ENCODE results near the gene ACTRT2.

ACTRT2 gene

GRCh38 chr1:2986549-2987305 is 34.5 kb upstream of the ACTRT2 start:
- Histone ChIP-seq H3K27ac (ENCODE audit: poor library complexity, severe bottlenecking) (no peak overlapping the region), H3K4me3 (ENCODE audit: severe bottlenecking) (no peak overlapping the region), H3K9me3 (ENCODE audit: severe bottlenecking) (no peaks in the 10 kb centered on the region), H3K27me3 (ENCODE audit: insufficient read depth, poor library complexity, severe bottlenecking) (no peaks in the 10 kb centered on the region), H3K4me1 (ENCODE audit: insufficient read depth, poor library complexity, severe bottlenecking) (no peaks in the 10 kb centered on the region), H3K36me3 (ENCODE audit: low read depth) (no peaks in the 10 kb centered on the region)
- ATAC-seq (ENCODE audit: low read depth) (no peak), DNase-seq (ENCODE audit: low spot score) (peak; percentile 36)
- no peak for TF ChIP-seq CTCF (IDR thresholded peaks at IDR 0.05; ENCODE audit: poor library complexity, severe bottlenecking)

GRCh38 chr1:2987773-2988172 is 33.5 kb upstream of the ACTRT2 start:
- Histone ChIP-seq H3K4me1 (ENCODE audit: insufficient read depth, poor library complexity, severe bottlenecking) (no peaks in the 10 kb centered on the region), H3K27me3 (ENCODE audit: insufficient read depth, poor library complexity, severe bottlenecking) (no peaks in the 10 kb centered on the region)

GRCh38 chr1:2988256-2988655 is 33.0 kb upstream of the ACTRT2 start:
- H3K27me3 ChIP-seq (ENCODE audit: insufficient read depth, poor library complexity, severe bottlenecking): no peaks in the 10 kb centered on the region
- no peaks in the 10 kb centered on the region for H3K36me3 ChIP-seq (ENCODE audit: low read depth)
- H3K4me3 ChIP-seq (ENCODE audit: severe bottlenecking): no peak overlapping the region
- TF ChIP-seq CTCF (IDR thresholded peaks at IDR 0.05; ENCODE audit: poor library complexity, severe bottlenecking): no peak
- no peaks in the 10 kb centered on the region for H3K9me3 ChIP-seq (ENCODE audit: severe bottlenecking)
- ATAC-seq (ENCODE audit: low read depth): no peak
- peak; percentile 34 for DNase-seq (ENCODE audit: low spot score)
- no peaks in the 10 kb centered on the region for H3K4me1 ChIP-seq (ENCODE audit: insufficient read depth, poor library complexity, severe bottlenecking)
- no peak overlapping the region for H3K27ac ChIP-seq (ENCODE audit: poor library complexity, severe bottlenecking)

More at GRCh38 chr1:2987773-2988172, 33.5 kb upstream of the ACTRT2 start:
- peak; percentile 46 for DNase-seq (ENCODE audit: low spot score)
- no peak for ATAC-seq (ENCODE audit: low read depth)
- H3K9me3 ChIP-seq (ENCODE audit: severe bottlenecking): no peaks in the 10 kb centered on the region
- H3K4me3 ChIP-seq (ENCODE audit: severe bottlenecking): no peak overlapping the region
- TF ChIP-seq CTCF (IDR thresholded peaks at IDR 0.05; ENCODE audit: poor library complexity, severe bottlenecking): no peak
- H3K36me3 ChIP-seq (ENCODE audit: low read depth): no peaks in the 10 kb centered on the region
- no peak overlapping the region for H3K27ac ChIP-seq (ENCODE audit: poor library complexity, severe bottlenecking)

GRCh38 chr1:2989185-2989584 is 32.1 kb upstream of the ACTRT2 start:
- no peak overlapping the region for H3K27ac ChIP-seq (ENCODE audit: poor library complexity, severe bottlenecking)
- ATAC-seq (ENCODE audit: low read depth) (no peak), DNase-seq (ENCODE audit: low spot score) (no peak)
- no peaks in the 10 kb centered on the region for H3K4me1 ChIP-seq (ENCODE audit: insufficient read depth, poor library complexity, severe bottlenecking)
- TF ChIP-seq CTCF (IDR thresholded peaks at IDR 0.05; ENCODE audit: poor library complexity, severe bottlenecking): no peak
- no peaks in the 10 kb centered on the region for H3K27me3 ChIP-seq (ENCODE audit: insufficient read depth, poor library complexity, severe bottlenecking)
- H3K9me3 ChIP-seq (ENCODE audit: severe bottlenecking): peaks cover 1% of the 10 kb centered on the region
- H3K36me3 ChIP-seq (ENCODE audit: low read depth): no peaks in the 10 kb centered on the region
- H3K4me3 ChIP-seq (ENCODE audit: severe bottlenecking): no peak overlapping the region

GRCh38 chr1:2989976-2990375 is 31.3 kb upstream of the ACTRT2 start:
- H3K27me3 ChIP-seq (ENCODE audit: insufficient read depth, poor library complexity, severe bottlenecking): no peaks in the 10 kb centered on the region
- peaks cover 2% of the 10 kb centered on the region for H3K9me3 ChIP-seq (ENCODE audit: severe bottlenecking)
- H3K4me3 ChIP-seq (ENCODE audit: severe bottlenecking): no peak overlapping the region
- TF ChIP-seq CTCF (IDR thresholded peaks at IDR 0.05; ENCODE audit: poor library complexity, severe bottlenecking): no peak
- no peaks in the 10 kb centered on the region for H3K36me3 ChIP-seq (ENCODE audit: low read depth)
- no peak for ATAC-seq (ENCODE audit: low read depth)
- peak; percentile 19 for DNase-seq (ENCODE audit: low spot score)
- H3K27ac ChIP-seq (ENCODE audit: poor library complexity, severe bottlenecking): no peak overlapping the region
- no peaks in the 10 kb centered on the region for H3K4me1 ChIP-seq (ENCODE audit: insufficient read depth, poor library complexity, severe bottlenecking)
